GM21515 (cell line): ENCODE data around the gene ZNF691.
"Not testable (repeated sequence)": the region's sequence is repeated elsewhere in the genome, so short reads cannot be mapped to it uniquely, and the experiment has no call there.

Experiments used
- ATAC-seq: cut with Tn5 transposase; IDR thresholded peaks from one replicate; pipeline ENCODE4 v1.9.1; 2021; ENCODE audit not compliant: unreplicated experiment

The ZNF691 gene

GRCh38 chr1:42846257-42847110 is at the start of gene ZNF691:
ZNF691 (plus strand) TSS chr1:42846613; CDS start chr1:42849659, 3,046 bp downstream.
- peak; percentile 88 for ATAC-seq

- no peak for ATAC-seq
Measured at GRCh38 chr1:42797414-42797813, 49.0 kb upstream of the ZNF691 start.

- no peak for ATAC-seq
Measured at GRCh38 chr1:42797979-42798378, 48.4 kb upstream of the ZNF691 start.

GRCh38 chr1:42801832-42802473 is 44.5 kb upstream of the ZNF691 start:
- ATAC-seq = no peak

GRCh38 chr1:42806171-42806570 is 40.2 kb upstream of the ZNF691 start:
- no peak for ATAC-seq

GRCh38 chr1:42806593-42806992 is 39.8 kb upstream of the ZNF691 start:
- no peak for ATAC-seq

- no peak for ATAC-seq
Measured at GRCh38 chr1:42807056-42807668, 39.3 kb upstream of the ZNF691 start.

- ATAC-seq = not testable (repeated sequence)
Measured at GRCh38 chr1:42814815-42815214, 31.6 kb upstream of the ZNF691 start.

GRCh38 chr1:42815941-42816584 is 30.4 kb upstream of the ZNF691 start:
- no peak for ATAC-seq

GRCh38 chr1:42816585-42817439 is 29.6 kb upstream of the ZNF691 start, which contains the start of the genes ERMAP and SVBP:
ERMAP (plus strand) TSS chr1:42817122; CDS start chr1:42830449, 13,327 bp downstream.
SVBP (minus strand) TSS chr1:42817397; CDS start chr1:42816544, 853 bp downstream.
- peak; percentile 81 for ATAC-seq

GRCh38 chr1:42817440-42817767 is 29.0 kb upstream of the ZNF691 start:
- ATAC-seq = no peak

- no peak for ATAC-seq
Measured at GRCh38 chr1:42817976-42818375, 28.4 kb upstream of the ZNF691 start.

GRCh38 chr1:42820813-42821212 is 25.6 kb upstream of the ZNF691 start:
- ATAC-seq = no peak

- ATAC-seq = no peak
Measured at GRCh38 chr1:42821690-42822089, 24.7 kb upstream of the ZNF691 start.

- no peak for ATAC-seq
Measured at GRCh38 chr1:42822800-42823392, 23.5 kb upstream of the ZNF691 start.

- no peak for ATAC-seq
Measured at GRCh38 chr1:42824481-42825035, 21.9 kb upstream of the ZNF691 start.

GRCh38 chr1:42825036-42825851 is 21.2 kb upstream of the ZNF691 start:
- ATAC-seq = no peak

GRCh38 chr1:42830631-42831030 is 15.8 kb upstream of the ZNF691 start:
- no peak for ATAC-seq

- no peak for ATAC-seq
Measured at GRCh38 chr1:42831273-42831672, 15.1 kb upstream of the ZNF691 start.
